ENCODE results near the gene DYSF. TPM values are rescaled to one million over a fixed set of nuclear protein-coding genes. Genes with fewer than 3 reads are reported as not detected.

The DYSF gene
- total RNA-seq, 1 donor from 2014 or later: 4.2 TPM

- no peak for DNase-seq (ENCODE audit: extremely low spot score, unreplicated experiment)
- no peak overlapping the region for H3K27ac Mint-ChIP-seq
- H3K27me3 Mint-ChIP-seq: peaks cover 36% of the 10 kb centered on the region
- H3K36me3 Mint-ChIP-seq: no peaks in the 10 kb centered on the region
- no peak overlapping the region for H3K4me3 Mint-ChIP-seq
- TF ChIP-seq CTCF (conservative IDR thresholded peaks at IDR 0.05): no peak
- H3K9me3 Mint-ChIP-seq: no peaks in the 10 kb centered on the region
- peaks cover 7% of the 10 kb centered on the region for H3K4me1 Mint-ChIP-seq (ENCODE audit: unreplicated experiment)
These were observed 16.3 kb downstream of the DYSF start for GRCh38 chr2:71469403-71470398.

- H3K36me3 Mint-ChIP-seq: no peaks in the 10 kb centered on the region
- TF ChIP-seq CTCF (conservative IDR thresholded peaks at IDR 0.05): no peak
- no peak overlapping the region for H3K4me3 Mint-ChIP-seq
- H3K27ac Mint-ChIP-seq: no peak overlapping the region
- peaks cover 36% of the 10 kb centered on the region for H3K27me3 Mint-ChIP-seq
- no peaks in the 10 kb centered on the region for H3K9me3 Mint-ChIP-seq
- no peak for DNase-seq (ENCODE audit: extremely low spot score, unreplicated experiment)
- peaks cover 7% of the 10 kb centered on the region for H3K4me1 Mint-ChIP-seq (ENCODE audit: unreplicated experiment)
These were observed 17.9 kb downstream of the DYSF start for GRCh38 chr2:71471276-71471675.

GRCh38 chr2:71472019-71472418 is 18.7 kb downstream of the DYSF start:
- Mint-ChIP-seq H3K4me1 (ENCODE audit: unreplicated experiment) (peaks cover 6% of the 10 kb centered on the region), H3K9me3 (no peaks in the 10 kb centered on the region), H3K27me3 (peaks cover 32% of the 10 kb centered on the region), H3K27ac (no peak overlapping the region), H3K4me3 (no peak overlapping the region), H3K36me3 (no peaks in the 10 kb centered on the region)
- no peak for TF ChIP-seq CTCF (conservative IDR thresholded peaks at IDR 0.05)
- no peak for DNase-seq (ENCODE audit: extremely low spot score, unreplicated experiment)

- H3K27ac Mint-ChIP-seq: no peak overlapping the region
- no peaks in the 10 kb centered on the region for H3K4me1 Mint-ChIP-seq (ENCODE audit: unreplicated experiment)
- H3K4me3 Mint-ChIP-seq: no peak overlapping the region
- peaks cover 18% of the 10 kb centered on the region for H3K27me3 Mint-ChIP-seq
- no peaks in the 10 kb centered on the region for H3K36me3 Mint-ChIP-seq
- DNase-seq (ENCODE audit: extremely low spot score, unreplicated experiment): no peak
- H3K9me3 Mint-ChIP-seq: no peaks in the 10 kb centered on the region
- TF ChIP-seq CTCF (conservative IDR thresholded peaks at IDR 0.05): no peak
These were observed 20.1 kb downstream of the DYSF start for GRCh38 chr2:71473346-71474031.

GRCh38 chr2:71474116-71474743 is 20.9 kb downstream of the DYSF start:
- Mint-ChIP-seq H3K36me3 (no peaks in the 10 kb centered on the region), H3K4me3 (no peak overlapping the region), H3K27ac (no peak overlapping the region), H3K4me1 (ENCODE audit: unreplicated experiment) (no peaks in the 10 kb centered on the region), H3K9me3 (no peaks in the 10 kb centered on the region), H3K27me3 (peaks cover 10% of the 10 kb centered on the region)
- TF ChIP-seq CTCF (conservative IDR thresholded peaks at IDR 0.05): no peak
- no peak for DNase-seq (ENCODE audit: extremely low spot score, unreplicated experiment)

All from type B pancreatic cell (in vitro differentiated cells).